H9 (cell line): ENCODE measurements around the gene TMEM106C. TPM values are rescaled to one million over a fixed set of nuclear protein-coding genes. Genes with fewer than 3 reads are reported as not detected.

Experiments used
- DNase-seq: peaks from one replicate; pipeline ENCODE4 v3.0.0-alpha.2; 2017
- H2AFZ ChIP-seq: one replicate; pipeline ENCODE4 v1.6.1; 2013; ENCODE audit warnings: mild to moderate bottlenecking, low read length, control low read depth, moderate library complexity
- H2AK5ac ChIP-seq: 2 replicates; pipeline ENCODE4 v1.6.1; 2013; ENCODE audit warnings: low read length, control low read depth, mixed read lengths; ENCODE audit not compliant: insufficient read length
- H2BK120ac ChIP-seq: one replicate; pipeline ENCODE4 v1.6.1; 2013; ENCODE audit warnings: low read depth, mild to moderate bottlenecking, low read length, control low read depth, inconsistent platforms; ENCODE audit not compliant: poor library complexity, severe bottlenecking
- H2BK12ac ChIP-seq: 2 replicates; pipeline ENCODE4 v1.6.1; 2013; ENCODE audit warnings: low read length, control low read depth, mixed read lengths, low read depth; ENCODE audit not compliant: insufficient read length
- H2BK15ac ChIP-seq: 2 replicates; pipeline ENCODE4 v1.6.1; 2013; ENCODE audit warnings: low read depth, low read length, control low read depth
- H2BK20ac ChIP-seq: one replicate; pipeline ENCODE4 v1.6.1; 2013; ENCODE audit warnings: low read depth, mild to moderate bottlenecking, low read length, control low read depth, inconsistent platforms; ENCODE audit not compliant: poor library complexity, severe bottlenecking
- H2BK5ac ChIP-seq: 2 replicates; pipeline ENCODE4 v1.6.1; 2013; ENCODE audit warnings: low read length, control low read depth, mixed read lengths; ENCODE audit not compliant: insufficient read length
- H3K14ac ChIP-seq: 2 replicates; pipeline ENCODE4 v1.6.1; 2013; ENCODE audit warnings: low read length, control low read depth; ENCODE audit not compliant: insufficient read depth
- H3K18ac ChIP-seq: 2 replicates; pipeline ENCODE4 v1.6.1; 2013; ENCODE audit warnings: low read depth, mild to moderate bottlenecking, mixed read lengths, low read length, control low read depth; ENCODE audit not compliant: insufficient read length
- H3K23ac ChIP-seq: 2 replicates; pipeline ENCODE4 v1.6.1; 2013; ENCODE audit warnings: low read length, control low read depth, mixed read lengths, low read depth; ENCODE audit not compliant: insufficient read length
- H3K23me2 ChIP-seq: 2 replicates; pipeline ENCODE4 v1.6.1; 2013; ENCODE audit warnings: low read depth, mild to moderate bottlenecking, mixed read lengths, low read length, control low read depth; ENCODE audit not compliant: insufficient read length, poor library complexity, severe bottlenecking
- H3K27ac ChIP-seq: 2 replicates; pipeline ENCODE4 v1.5.1; 2013; ENCODE audit warnings: low read length, control low read depth, mixed read lengths, low read depth; ENCODE audit not compliant: insufficient read length
- H3K27me3 ChIP-seq: 2 replicates; pipeline ENCODE4 v1.6.1; 2013; ENCODE audit warnings: low read length, control low read depth, inconsistent platforms; ENCODE audit not compliant: insufficient read depth
- H3K4ac ChIP-seq: 2 replicates; pipeline ENCODE4 v1.6.1; 2013; ENCODE audit warnings: low read depth, mild to moderate bottlenecking, control low read depth, inconsistent platforms, low read length, moderate library complexity
- H3K4me1 ChIP-seq: 2 replicates; pipeline ENCODE4 v1.6.1; 2013; ENCODE audit warnings: low read length, control low read depth, inconsistent platforms; ENCODE audit not compliant: insufficient read depth
- H3K4me2 ChIP-seq: 2 replicates; pipeline ENCODE4 v1.6.1; 2013; ENCODE audit warnings: low read length, control low read depth, mixed read lengths; ENCODE audit not compliant: insufficient read length, insufficient read depth
- H3K56ac ChIP-seq: 2 replicates; pipeline ENCODE4 v1.6.1; 2013; ENCODE audit warnings: low read depth, mild to moderate bottlenecking, mixed read lengths, low read length, control low read depth; ENCODE audit not compliant: insufficient read length
- H3K79me1 ChIP-seq: 2 replicates; pipeline ENCODE4 v1.6.1; 2013; ENCODE audit warnings: low read depth, mild to moderate bottlenecking, moderate library complexity, low read length, control low read depth, inconsistent platforms; ENCODE audit not compliant: insufficient read depth, poor library complexity, severe bottlenecking
- H3K79me2 ChIP-seq: 2 replicates; pipeline ENCODE4 v1.6.1; 2013; ENCODE audit warnings: low read length, control low read depth, inconsistent platforms; ENCODE audit not compliant: insufficient read depth
- H3K9ac ChIP-seq: 2 replicates; pipeline ENCODE4 v1.6.1; 2013; ENCODE audit warnings: low read length, control low read depth, mixed read lengths; ENCODE audit not compliant: insufficient read length; ENCODE audit errors: extremely low read depth
- H3K9me3 ChIP-seq: one replicate; pipeline ENCODE4 v1.6.1; 2013; ENCODE audit warnings: low read depth, low read length, inconsistent platforms; ENCODE audit not compliant: control insufficient read depth
- H3T11ph ChIP-seq: one replicate; pipeline ENCODE4 v1.6.1; 2013; ENCODE audit warnings: mild to moderate bottlenecking, low read length, control low read depth, inconsistent platforms
- H4K20me1 ChIP-seq: one replicate; pipeline ENCODE4 v1.6.1; 2013; ENCODE audit not compliant: control insufficient read depth, insufficient read length, insufficient read depth
- H4K5ac ChIP-seq: 2 replicates; pipeline ENCODE4 v1.6.1; 2013; ENCODE audit warnings: low read depth, mild to moderate bottlenecking, mixed read lengths, low read length, control low read depth; ENCODE audit not compliant: insufficient read length
- H4K8ac ChIP-seq: replicated peaks from 2 replicates; pipeline ENCODE4 v1.6.1; 2013; ENCODE audit warnings: low read length, control low read depth, mixed read lengths, low read depth; ENCODE audit not compliant: insufficient read length
- H4K91ac ChIP-seq: 2 replicates; pipeline ENCODE4 v1.6.1; 2013; ENCODE audit warnings: low read depth, mild to moderate bottlenecking, moderate library complexity, mixed read lengths, low read length, control low read depth; ENCODE audit not compliant: insufficient read length
- H3K27ac Mint-ChIP-seq, 3 experiments: 2 replicates in 2 of 3; 3 replicates in 1 of 3; pipeline ENCODE4 v1.8.0; 2020 to 2021; ENCODE audit warnings: mixed read lengths in 3 of 3, mild to moderate bottlenecking in 1 of 3, moderate library complexity in 1 of 3
- H3K27me3 Mint-ChIP-seq: 2 replicates; pipeline ENCODE4 v1.8.0; 2021; ENCODE audit warnings: low read depth, mild to moderate bottlenecking, moderate library complexity, mixed read lengths
- H3K36me3 Mint-ChIP-seq, 3 experiments: 2 replicates in 2 of 3; 3 replicates in 1 of 3; pipeline ENCODE4 v1.8.0; 2020 to 2021; ENCODE audit warnings: low read depth in 3 of 3, mixed read lengths in 3 of 3; ENCODE audit not compliant: insufficient read depth in 1 of 3
- H3K4me1 Mint-ChIP-seq, 2 experiments: 2 replicates each; pipeline ENCODE4 v1.8.0; 2020; ENCODE audit warnings: mixed read lengths in 2 of 2
- H3K4me3 Mint-ChIP-seq, 2 experiments: 2 replicates in 1 of 2; 3 replicates in 1 of 2; pipeline ENCODE4 v1.8.0; 2020 to 2021; ENCODE audit warnings: mild to moderate bottlenecking in 2 of 2, mixed read lengths in 2 of 2, moderate library complexity in 1 of 2
- H3K9me3 Mint-ChIP-seq, 2 experiments: 2 replicates in 1 of 2; 3 replicates in 1 of 2; pipeline ENCODE4 v1.8.0; 2020; ENCODE audit warnings: mild to moderate bottlenecking in 2 of 2, mixed read lengths in 2 of 2, moderate library complexity in 1 of 2
- CTCF ChIP-seq: fragments of 200-600 bp; sonication (generic); conservative IDR thresholded peaks from 3 replicates; pipeline ENCODE4 v1.8.0; 2021; ENCODE audit warnings: antibody characterized with exemption, mild to moderate bottlenecking
- WGBS: extraction: QIAGEN DNeasy Blood & Tissue Kit; methylation state at CpG from one replicate; pipeline ENCODE4 v1.1.7; 2013; ENCODE audit warnings: missing lambda C conversion rate, low lambda C conversion rate, mixed read lengths; ENCODE audit not compliant: insufficient read length; ENCODE audit errors: extremely low coverage; 5-methylcytosine and 5-hydroxymethylcytosine counted together
- total RNA-seq: library from RNA; stranded (reverse); gene quantifications from 2 replicates; pipeline ENCODE4 v1.2.1, GENCODE V29; 2021

TMEM106C gene
- total RNA-seq, 1 experiment from 2014 or later, result 43.7 TPM

- Mint-ChIP-seq H3K9me3 (peaks cover 0 to 3% of the 10 kb centered on the region in 2 experiments; a peak in 1 of 5 replicates), H3K4me1 (peaks cover 13 to 15% of the 10 kb centered on the region in 2 experiments), H3K27ac (no peak overlapping the region), H3K4me3 (no peak overlapping the region), H3K36me3 (peaks cover 0 to 1% (median 0%) of the 10 kb centered on the region in 3 experiments; a peak in 1 of 7 replicates), H3K27me3 (peaks cover 87% of the 10 kb centered on the region)
- H3K9me3 ChIP-seq, result no peaks in the 10 kb centered on the region
- no peak overlapping the region for H2BK12ac ChIP-seq
- H3K27me3 ChIP-seq, result no peaks in the 10 kb centered on the region; the same call in 1 of the 2 replicates
- H4K20me1 ChIP-seq, result no peaks in the 10 kb centered on the region
- no peaks in the 10 kb centered on the region for H3K79me1 ChIP-seq
- H2AFZ ChIP-seq, result no peak overlapping the region
- no peak for DNase-seq
- no CpG with 5 or more reads among the region's 5 CpGs for WGBS
- H3K79me2 ChIP-seq, result no peaks in the 10 kb centered on the region
- H3K56ac ChIP-seq, result no peak overlapping the region
- H3K27ac ChIP-seq, result no peak overlapping the region
- no peak overlapping the region for H4K91ac ChIP-seq
- no peak overlapping the region for H2BK20ac ChIP-seq
- H3K4me1 ChIP-seq, result no peaks in the 10 kb centered on the region
- no peak overlapping the region for H3K9ac ChIP-seq
- no peak overlapping the region for H2BK120ac ChIP-seq
- H3K18ac ChIP-seq, result no peak overlapping the region
- H2BK15ac ChIP-seq, result no peak overlapping the region
- no peak overlapping the region for H4K8ac ChIP-seq
- no peak for TF ChIP-seq CTCF
- no peak overlapping the region for H2BK5ac ChIP-seq
- no peak overlapping the region for H3K4me2 ChIP-seq
- H3K23me2 ChIP-seq, result no peaks in the 10 kb centered on the region
- H3K14ac ChIP-seq, result no peak overlapping the region; the same call in 1 of the 2 replicates
- H3K4ac ChIP-seq, result no peak overlapping the region
- no peak overlapping the region for H2AK5ac ChIP-seq
- H3T11ph ChIP-seq, result no peak overlapping the region
- no peak overlapping the region for H3K23ac ChIP-seq
- no peak overlapping the region for H4K5ac ChIP-seq
Measured at GRCh38 chr12:47986832-47987231, 23.4 kb downstream of the TMEM106C start.
